ENCODE measurements around the gene SHANK2.

DNA sequence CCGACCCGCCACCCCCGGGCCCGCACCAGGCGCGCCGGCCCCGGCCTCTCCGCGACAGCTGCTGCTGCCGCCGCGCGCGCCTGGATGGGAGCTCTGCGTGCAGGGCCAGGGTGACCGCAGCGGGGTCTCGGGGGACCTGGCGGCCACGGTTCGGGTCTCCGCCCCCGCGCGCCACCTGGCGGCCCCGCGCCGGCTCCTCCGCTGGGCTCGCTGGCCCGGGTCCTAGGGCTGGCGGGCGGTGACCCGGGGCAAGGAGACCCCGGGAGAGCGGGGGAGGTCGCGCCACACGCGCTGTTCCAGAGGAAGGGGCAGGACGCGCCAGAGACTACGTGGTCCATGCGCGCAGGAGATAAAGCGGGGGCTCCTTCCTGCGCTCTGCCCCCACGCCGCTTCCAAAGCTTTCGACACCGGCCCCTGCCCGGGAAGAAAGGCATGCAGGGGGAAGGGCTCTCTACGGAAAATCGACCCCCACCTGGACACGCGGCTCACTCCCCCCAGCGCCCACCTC lies 562 bp downstream of the SHANK2 start:
- TF ChIP-seq, protein P1, sequence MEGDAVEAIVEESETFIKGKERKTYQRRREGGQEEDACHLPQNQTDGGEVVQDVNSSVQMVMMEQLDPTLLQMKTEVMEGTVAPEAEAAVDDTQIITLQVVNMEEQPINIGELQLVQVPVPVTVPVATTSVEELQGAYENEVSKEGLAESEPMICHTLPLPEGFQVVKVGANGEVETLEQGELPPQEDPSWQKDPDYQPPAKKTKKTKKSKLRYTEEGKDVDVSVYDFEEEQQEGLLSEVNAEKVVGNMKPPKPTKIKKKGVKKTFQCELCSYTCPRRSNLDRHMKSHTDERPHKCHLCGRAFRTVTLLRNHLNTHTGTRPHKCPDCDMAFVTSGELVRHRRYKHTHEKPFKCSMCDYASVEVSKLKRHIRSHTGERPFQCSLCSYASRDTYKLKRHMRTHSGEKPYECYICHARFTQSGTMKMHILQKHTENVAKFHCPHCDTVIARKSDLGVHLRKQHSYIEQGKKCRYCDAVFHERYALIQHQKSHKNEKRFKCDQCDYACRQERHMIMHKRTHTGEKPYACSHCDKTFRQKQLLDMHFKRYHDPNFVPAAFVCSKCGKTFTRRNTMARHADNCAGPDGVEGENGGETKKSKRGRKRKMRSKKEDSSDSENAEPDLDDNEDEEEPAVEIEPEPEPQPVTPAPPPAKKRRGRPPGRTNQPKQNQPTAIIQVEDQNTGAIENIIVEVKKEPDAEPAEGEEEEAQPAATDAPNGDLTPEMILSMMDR (conservative IDR thresholded peaks at IDR 0.05; ENCODE audit: low read depth, low read length): peak; percentile 40
- TF ChIP-seq MXI1 (IDR thresholded peaks at IDR 0.05; ENCODE audit: borderline replicate concordance, low read depth, low read length) (0 out of 2 replicates have a peak, but pooled peaks have one; percentile 10), POLR2A (IDR thresholded peaks at IDR 0.05; ENCODE audit: low read depth, low read length) (no peak), RAD21 (IDR thresholded peaks at IDR 0.05; ENCODE audit: low read length) (no peak; the same call in 1 of the 2 replicates), MAFK (IDR thresholded peaks at IDR 0.05; ENCODE audit: low read depth, low read length) (no peak)
- TF ChIP-seq, protein P2, sequence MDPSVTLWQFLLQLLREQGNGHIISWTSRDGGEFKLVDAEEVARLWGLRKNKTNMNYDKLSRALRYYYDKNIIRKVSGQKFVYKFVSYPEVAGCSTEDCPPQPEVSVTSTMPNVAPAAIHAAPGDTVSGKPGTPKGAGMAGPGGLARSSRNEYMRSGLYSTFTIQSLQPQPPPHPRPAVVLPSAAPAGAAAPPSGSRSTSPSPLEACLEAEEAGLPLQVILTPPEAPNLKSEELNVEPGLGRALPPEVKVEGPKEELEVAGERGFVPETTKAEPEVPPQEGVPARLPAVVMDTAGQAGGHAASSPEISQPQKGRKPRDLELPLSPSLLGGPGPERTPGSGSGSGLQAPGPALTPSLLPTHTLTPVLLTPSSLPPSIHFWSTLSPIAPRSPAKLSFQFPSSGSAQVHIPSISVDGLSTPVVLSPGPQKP (IDR thresholded peaks at IDR 0.05; ENCODE audit: borderline replicate concordance, low read depth, low read length): no peak
